H1 (cell line): Measurements from ENCODE around the gene SLFN12L. TPM values are rescaled to one million over a fixed set of nuclear protein-coding genes. Genes with fewer than 3 reads are reported as not detected.

ENCODE experiments used
- CTCF ChIA-PET: fragments of 300-600 bp; sonication (Branson Sonifier 250); formaldehyde crosslinking; loops from one replicate; lab custom pipeline; 2021; ENCODE audit not compliant: partially characterized antibody; lab: Charles Lee
- POLR2A ChIA-PET: fragments of 300-600 bp; sonication (Branson Sonifier 250); formaldehyde crosslinking; loops from one replicate; lab custom pipeline; 2021; ENCODE audit warnings: inconsistent platforms; ENCODE audit not compliant: partially characterized antibody; lab: Charles Lee
- DNase-seq, 2 experiments: peaks; one replicate each; pipeline versions ENCODE4 v3.0.0 to v3.0.0-alpha.2; 2010 to 2022; ENCODE audit warnings: low spot score in 2 of 2, low read depth in 1 of 2, mixed read lengths in 1 of 2
- FAIRE-seq: peaks from 2 replicates; lab custom pipeline; 2011; peaks lifted over from hg19 to GRCh38; lab: Jason Lieb, UNC
- H2AFZ ChIP-seq: 2 replicates; pipeline ENCODE4 v1.8.1; 2012; ENCODE audit warnings: low read length, inconsistent platforms
- H2AK5ac ChIP-seq: 2 replicates; pipeline ENCODE4 v1.6.1; 2013; ENCODE audit warnings: low read depth, low read length
- H2BK120ac ChIP-seq: replicated peaks from 2 replicates; pipeline ENCODE3; 2013; ENCODE audit warnings: low read depth, low read length, inconsistent platforms
- H2BK12ac ChIP-seq: 2 replicates; pipeline ENCODE4 v1.6.1; 2013; ENCODE audit warnings: low read depth, low read length
- H2BK15ac ChIP-seq: 2 replicates; pipeline ENCODE4 v1.6.1; 2013; ENCODE audit warnings: low read length
- H2BK20ac ChIP-seq: 2 replicates; pipeline ENCODE4 v1.6.1; 2013; ENCODE audit warnings: low read length
- H2BK5ac ChIP-seq: 2 replicates; pipeline ENCODE4 v1.6.1; 2013; ENCODE audit warnings: low read depth, low read length
- H3K14ac ChIP-seq: 2 replicates; pipeline ENCODE4 v1.6.1; 2013; ENCODE audit warnings: inconsistent platforms; ENCODE audit not compliant: insufficient read length
- H3K18ac ChIP-seq: 2 replicates; pipeline ENCODE4 v1.6.1; 2013; ENCODE audit warnings: low read length; ENCODE audit errors: extremely low read depth
- H3K23ac ChIP-seq: 2 replicates; pipeline ENCODE4 v1.6.1; 2013; ENCODE audit warnings: inconsistent platforms; ENCODE audit not compliant: insufficient read length
- H3K23me2 ChIP-seq: 2 replicates; pipeline ENCODE4 v1.6.1; 2013; ENCODE audit warnings: low read depth, low read length
- H3K27ac ChIP-seq: 2 replicates; pipeline ENCODE4 v1.6.1; 2011; ENCODE audit warnings: low read depth, low read length, inconsistent platforms
- H3K27me3 ChIP-seq, 4 experiments: replicated peaks in 1 of 4; 1 replicate in 1 of 4; 2 replicates in 3 of 4; pipeline versions ENCODE4 v1.6.1 to v1.8.1; 2011 to 2013; ENCODE audit warnings: low read length in 3 of 4, mild to moderate bottlenecking in 3 of 4, inconsistent platforms in 2 of 4, mixed read lengths in 2 of 4, moderate library complexity in 1 of 4; ENCODE audit not compliant: control insufficient read depth in 3 of 4, insufficient read depth in 3 of 4; ENCODE audit errors: extremely low read depth in 1 of 4
- H3K36me3 ChIP-seq, 4 experiments: 2 replicates each; pipeline versions ENCODE4 v1.6.1 to v1.8.1; 2011 to 2013; ENCODE audit warnings: mild to moderate bottlenecking in 4 of 4, low read length in 3 of 4, moderate library complexity in 2 of 4, control low read depth in 1 of 4, inconsistent platforms in 1 of 4; ENCODE audit not compliant: insufficient read depth in 4 of 4, control insufficient read depth in 2 of 4
- H3K4ac ChIP-seq: replicated peaks from 2 replicates; pipeline ENCODE3; 2013; ENCODE audit warnings: low read length, low read depth, mixed read lengths, inconsistent platforms; ENCODE audit not compliant: insufficient read length
- H3K4me1 ChIP-seq, 4 experiments: replicated peaks in 1 of 4; 1 replicate in 1 of 4; 2 replicates in 3 of 4; pipeline versions ENCODE4 v1.6.1 to v1.8.1; 2011 to 2013; ENCODE audit warnings: low read length in 3 of 4, inconsistent platforms in 2 of 4, mixed read lengths in 1 of 4; ENCODE audit not compliant: insufficient read depth in 4 of 4, control insufficient read depth in 3 of 4
- H3K4me2 ChIP-seq, 2 experiments: 2 replicates each; pipeline versions ENCODE4 v1.6.1 to v1.8.1; 2011 to 2013; ENCODE audit warnings: low read depth in 2 of 2, low read length in 2 of 2, control low read depth in 1 of 2, inconsistent platforms in 1 of 2, mild to moderate bottlenecking in 1 of 2; ENCODE audit not compliant: insufficient read depth in 1 of 2
- H3K4me3 ChIP-seq, 4 experiments: fragments of 200-600, 300-600 bp in 1 of 4; sonication (generic), shearing (Covaris generic), sonication (Bioruptor Twin) in 1 of 4; 2 replicates each; pipeline versions ENCODE4 v1.5.1 to v1.8.1; 2011 to 2016; ENCODE audit warnings: low read length in 4 of 4, low read depth in 3 of 4, control low read depth in 2 of 4, inconsistent platforms in 2 of 4, mild to moderate bottlenecking in 2 of 4, mixed read lengths in 1 of 4, moderate library complexity in 1 of 4; ENCODE audit not compliant: insufficient read depth in 2 of 4; ENCODE audit errors: extremely low read depth in 1 of 4
- H3K56ac ChIP-seq: replicated peaks from 2 replicates; pipeline ENCODE3; 2013; ENCODE audit warnings: low read depth, mild to moderate bottlenecking, mixed read lengths, low read length, inconsistent platforms; ENCODE audit not compliant: insufficient read length
- H3K79me1 ChIP-seq: 2 replicates; pipeline ENCODE4 v1.6.1; 2013; ENCODE audit warnings: low read depth, low read length, control low read depth
- H3K79me2 ChIP-seq, 2 experiments: 2 replicates each; pipeline versions ENCODE4 v1.6.1 to v1.8.1; 2012 to 2013; ENCODE audit warnings: low read length in 2 of 2, mild to moderate bottlenecking in 2 of 2, inconsistent platforms in 1 of 2; ENCODE audit not compliant: insufficient read depth in 2 of 2, control insufficient read depth in 1 of 2
- H3K9ac ChIP-seq, 4 experiments: replicated peaks in 1 of 4; 1 replicate in 1 of 4; 2 replicates in 3 of 4; pipeline versions ENCODE4 v1.6.1 to v1.8.1; 2011 to 2013; ENCODE audit warnings: low read depth in 3 of 4, low read length in 3 of 4, control low read depth in 2 of 4, mild to moderate bottlenecking in 2 of 4, moderate library complexity in 2 of 4, inconsistent platforms in 1 of 4; ENCODE audit errors: extremely low read depth in 1 of 4
- H3K9me3 ChIP-seq, 2 experiments: 2 replicates each; pipeline versions ENCODE4 v1.6.1 to v1.8.1; 2012 to 2013; ENCODE audit warnings: mild to moderate bottlenecking in 2 of 2, moderate library complexity in 2 of 2, control low read depth in 1 of 2, inconsistent platforms in 1 of 2, low read depth in 1 of 2, low read length in 1 of 2, mixed read lengths in 1 of 2; ENCODE audit not compliant: insufficient read depth in 2 of 2
- H4K20me1 ChIP-seq, 2 experiments: replicated peaks in 1 of 2; 2 replicates each; pipeline versions ENCODE3 to v1.8.1; 2011 to 2013; ENCODE audit warnings: inconsistent platforms in 2 of 2, low read length in 2 of 2, mild to moderate bottlenecking in 1 of 2; ENCODE audit not compliant: insufficient read depth in 2 of 2, control insufficient read depth in 1 of 2
- H4K5ac ChIP-seq: 2 replicates; pipeline ENCODE4 v1.6.1; 2013; ENCODE audit warnings: low read length, low read depth, mixed read lengths, inconsistent platforms; ENCODE audit not compliant: insufficient read length
- H4K8ac ChIP-seq: 2 replicates; pipeline ENCODE4 v1.8.0; 2013; ENCODE audit warnings: mild to moderate bottlenecking, moderate library complexity, low read length, inconsistent platforms; ENCODE audit not compliant: insufficient read depth; ENCODE audit errors: extremely low read depth
- H4K91ac ChIP-seq: replicated peaks from 2 replicates; pipeline ENCODE3; 2013; ENCODE audit warnings: low read length, mixed read lengths, inconsistent platforms; ENCODE audit not compliant: insufficient read length
- ATF3 ChIP-seq: IDR thresholded peaks from 2 replicates; pipeline ENCODE4 v1.6.1; 2011; ENCODE audit warnings: low read depth, mild to moderate bottlenecking, low read length; ENCODE audit not compliant: insufficient read depth
- CHD1 ChIP-seq: IDR thresholded peaks from 2 replicates; pipeline ENCODE4 v1.6.1; 2012; ENCODE audit warnings: low read depth, low read length, improper control_type of control experiment
- CTCF ChIP-seq, 3 experiments: IDR thresholded peaks; 1 replicate in 2 of 3; 2 replicates in 1 of 3; pipeline versions ENCODE4 v1.5.1 to v1.6.1; 2011; ENCODE audit warnings: low read length in 3 of 3, mild to moderate bottlenecking in 3 of 3, inconsistent platforms in 2 of 3, low read depth in 1 of 3, moderate library complexity in 1 of 3; ENCODE audit not compliant: insufficient read depth in 1 of 3; ENCODE audit errors: control extremely low read depth in 1 of 3
- EZH2 ChIP-seq: fragments of 200-600 bp; sonication (generic); IDR thresholded peaks from 2 replicates; pipeline ENCODE4 v1.7.1; 2012; ENCODE audit warnings: low read depth, mild to moderate bottlenecking, moderate library complexity, low read length, inconsistent platforms; ENCODE audit not compliant: severe bottlenecking
- MAFK ChIP-seq: IDR thresholded peaks from 2 replicates; pipeline ENCODE4 v1.6.1; 2012; ENCODE audit warnings: low read depth, mild to moderate bottlenecking, improper control_type of control experiment, low read length
- NANOG ChIP-seq: IDR thresholded peaks from 2 replicates; pipeline ENCODE4 v1.6.1; 2011; ENCODE audit warnings: low read length, low read depth, mild to moderate bottlenecking, inconsistent platforms; ENCODE audit not compliant: insufficient read depth, poor library complexity, severe bottlenecking
- POLR2A ChIP-seq, 2 experiments: IDR thresholded peaks; 1 replicate in 1 of 2; 2 replicates in 1 of 2; pipeline ENCODE4 v1.6.1; 2011; ENCODE audit warnings: low read depth in 2 of 2, low read length in 2 of 2, mild to moderate bottlenecking in 2 of 2; ENCODE audit errors: control extremely low read depth in 1 of 2
- RNF2 ChIP-seq: fragments of 200-900, 300-1000 bp; sonication (generic); IDR thresholded peaks from 2 replicates; pipeline ENCODE4 v1.7.1; 2016; ENCODE audit warnings: borderline replicate concordance, low read depth, mild to moderate bottlenecking, antibody characterized with exemption, low read length; ENCODE audit not compliant: poor library complexity, severe bottlenecking; ENCODE audit errors: missing control alignments
- SP4 ChIP-seq: IDR thresholded peaks from 2 replicates; pipeline ENCODE4 v1.6.1; 2012; ENCODE audit warnings: low read length, inconsistent platforms
- TCF12 ChIP-seq: IDR thresholded peaks from 2 replicates; pipeline ENCODE4 v1.6.1; 2011; ENCODE audit warnings: low read depth, mild to moderate bottlenecking, low read length
- YY1 ChIP-seq: IDR thresholded peaks from 2 replicates; pipeline ENCODE4 v1.6.1; 2011; ENCODE audit warnings: low read depth, mild to moderate bottlenecking, low read length
- WGBS, 2 experiments: shearing (Covaris generic) in 1 of 2; methylation state at CpG; one replicate each; pipeline versions ENCODE4 v1.1.6 to v1.1.7; 2013 to 2015; ENCODE audit warnings: low lambda C conversion rate in 2 of 2, mixed read lengths in 2 of 2, inconsistent platforms in 1 of 2, low coverage in 1 of 2, missing lambda C conversion rate in 1 of 2; ENCODE audit not compliant: insufficient replicate concordance in 2 of 2, insufficient coverage in 1 of 2, insufficient read length in 1 of 2; ENCODE audit errors: extremely low coverage in 1 of 2, missing lambda C conversion rate in 1 of 2; 5-methylcytosine and 5-hydroxymethylcytosine counted together
- polyA plus RNA-seq, 7 experiments: library from polyadenylated mRNA; depleted of rRNA in 3 of 7; stranded (reverse) in 5 of 7; unstranded in 2 of 7; fragments of >200 nt in 5 of 7; fragments of 200-250 nt in 2 of 7; gene quantifications; 1 replicate in 5 of 7; 2 replicates in 1 of 7; 4 replicates in 1 of 7; pipeline versions ENCODE4 v1.2.1 to v1.2.3, GENCODE V29; 2011 to 2013; ENCODE audit warnings: missing spikeins in 2 of 7, mixed read lengths in 2 of 7
- total RNA-seq: library from RNA; stranded (reverse); fragmentation: NEBNext Ultra II Directional; extraction: Animal tissue kit (Norgen Biotek cat#: 25700); gene quantifications from 2 replicates; pipeline ENCODE4 v1.2.1, GENCODE V29; 2021

The SLFN12L gene
- total and polyA plus RNA-seq, 2 of the 8 experiments (the other 6 are each of a cell fraction or from before 2014, with no cell fraction given), result not detected

GRCh38 chr17:35539659-35540026, 2.2 kb upstream of the SLFN12L start:
- Histone ChIP-seq H4K8ac (no peak overlapping the region), H2BK15ac (no peak overlapping the region), H3K14ac (no peak overlapping the region), H3K56ac (no peak overlapping the region), H3K9ac (no peak overlapping the region), H3K27me3 (no peaks in the 10 kb centered on the region), H2BK12ac (no peak overlapping the region), H3K27ac (no peak overlapping the region), H3K23ac (no peak overlapping the region), H3K4me1 (no peaks in the 10 kb centered on the region), H3K23me2 (no peaks in the 10 kb centered on the region), H4K20me1 (no peaks in the 10 kb centered on the region), H2BK20ac (no peak overlapping the region), H2BK5ac (no peak overlapping the region), H2AK5ac (no peak overlapping the region), H2BK120ac (no peak overlapping the region), H3K79me2 (no peaks in the 10 kb centered on the region), H4K5ac (no peak overlapping the region), H3K4ac (no peak overlapping the region), H3K36me3 (no peaks in the 10 kb centered on the region), H2AFZ (0 out of 2 replicates have a peak overlapping the region, but pooled peaks have one; percentile 31), H4K91ac (no peak overlapping the region), H3K9me3 (no peaks in the 10 kb centered on the region), H3K18ac (no peak overlapping the region), H3K79me1 (no peaks in the 10 kb centered on the region), H3K4me3 (no peak overlapping the region), H3K4me2 (no peak overlapping the region)
- FAIRE-seq, result no peak
- CTCF ChIA-PET, result interaction anchor here (0.5 to 5.1 kb wide), 13 partner anchors 9 to 481 kb away, joined by 3 to 54 read pairs (median 3); no protein-coding TSS in a partner anchor
- no peak for DNase-seq
- POLR2A ChIA-PET, result no interaction called here
- WGBS, 2 experiments, result 63% methylated on average over 5 of the region's 5 CpGs; no CpG with 5 or more reads in 1 of the 2 experiments
- TF ChIP-seq ATF3, result no peak
- TF ChIP-seq TCF12, result no peak
- TF ChIP-seq CHD1, result no peak
- TF ChIP-seq YY1, result no peak
- TF ChIP-seq CTCF (IDR thresholded peaks at IDR 0.05; ENCODE audit: control extremely low read depth in 1 of 3, insufficient read depth in 1 of 3, low read depth in 1 of 3, low read length in 3 of 3), result no peak
- TF ChIP-seq POLR2A (IDR thresholded peaks at IDR 0.05; ENCODE audit: control extremely low read depth in 1 of 2, low read depth in 2 of 2, low read length in 2 of 2), result no peak
- TF ChIP-seq RNF2, result no peak
- no peak for TF ChIP-seq MAFK
- TF ChIP-seq SP4, result no peak
- no peak for TF ChIP-seq EZH2
- no peak for TF ChIP-seq NANOG
